ENCODE results near the gene STUM. TPM values are rescaled to one million over a fixed set of nuclear protein-coding genes. Genes with fewer than 3 reads are reported as not detected.

Gene STUM
- polyA plus RNA-seq, 1 experiment, result not detected

- POLR2A ChIA-PET, result no interaction called here
- Histone ChIP-seq H3K4me3 (ENCODE audit: low read depth, low read length) (no peak overlapping the region), H3K27me3 (ENCODE audit: control insufficient read depth, insufficient read depth, low read length) (peaks cover 23% of the 10 kb centered on the region), H3K27ac (ENCODE audit: low read depth, low read length) (no peak overlapping the region), H3K9me3 (ENCODE audit: control insufficient read depth, insufficient read depth, low read length) (no peaks in the 10 kb centered on the region)
- no peak for DNase-seq (ENCODE audit: low read depth, low spot score)
- CTCF ChIA-PET, result interaction anchor here (0.6 to 1.1 kb wide), 2 partner anchors 26 to 247 kb away, joined by 3 to 4 read pairs; no protein-coding TSS in a partner anchor
- TF ChIP-seq CTCF (IDR thresholded peaks at IDR 0.05; ENCODE audit: low read depth, low read length), result no peak
These were observed 51.7 kb downstream of the STUM start for GRCh38 chr1:226600254-226600653.

GRCh38 chr1:226601456-226601855 is 52.9 kb downstream of the STUM start:
- no peak for TF ChIP-seq CTCF (IDR thresholded peaks at IDR 0.05; ENCODE audit: low read depth, low read length)
- POLR2A ChIA-PET, result no interaction called here
- DNase-seq (ENCODE audit: low read depth, low spot score), result no peak
- CTCF ChIA-PET, result interaction anchor here (1.1 kb wide), 1 partner anchor 25 kb away, joined by 3 read pairs; no protein-coding TSS in a partner anchor
- Histone ChIP-seq H3K27ac (ENCODE audit: low read depth, low read length) (no peak overlapping the region), H3K4me3 (ENCODE audit: low read depth, low read length) (no peak overlapping the region), H3K9me3 (ENCODE audit: control insufficient read depth, insufficient read depth, low read length) (no peaks in the 10 kb centered on the region), H3K27me3 (ENCODE audit: control insufficient read depth, insufficient read depth, low read length) (peaks cover 22% of the 10 kb centered on the region)

- no peak overlapping the region for H3K4me3 ChIP-seq (ENCODE audit: low read depth, low read length)
- POLR2A ChIA-PET, result interaction anchor here (0.6 kb wide), 1 partner anchor 69 kb away, joined by 3 read pairs; no protein-coding TSS in a partner anchor
- no peak for TF ChIP-seq CTCF (IDR thresholded peaks at IDR 0.05; ENCODE audit: low read depth, low read length)
- H3K27ac ChIP-seq (ENCODE audit: low read depth, low read length), result peak overlapping the region; percentile 68
- DNase-seq (ENCODE audit: low read depth, low spot score), result peak; percentile 59
- no peaks in the 10 kb centered on the region for H3K9me3 ChIP-seq (ENCODE audit: control insufficient read depth, insufficient read depth, low read length)
- peaks cover 24% of the 10 kb centered on the region for H3K27me3 ChIP-seq (ENCODE audit: control insufficient read depth, insufficient read depth, low read length)
- CTCF ChIA-PET, result interaction anchor here (1.1 to 2.1 kb wide), 4 partner anchors 13 to 226 kb away, joined by 3 to 7 read pairs (median 5); partner anchors contain the start of gene PARP1
These were observed 53.8 kb downstream of the STUM start for GRCh38 chr1:226602186-226603021.

GRCh38 chr1:226603022-226603857 is 54.7 kb downstream of the STUM start:
- no peaks in the 10 kb centered on the region for H3K9me3 ChIP-seq (ENCODE audit: control insufficient read depth, insufficient read depth, low read length)
- CTCF ChIA-PET, result interaction anchor here (1.1 to 2.1 kb wide), 4 partner anchors 13 to 225 kb away, joined by 3 to 7 read pairs (median 5); partner anchors contain the start of gene PARP1
- peaks cover 24% of the 10 kb centered on the region for H3K27me3 ChIP-seq (ENCODE audit: control insufficient read depth, insufficient read depth, low read length)
- peak overlapping the region; percentile 68 for H3K27ac ChIP-seq (ENCODE audit: low read depth, low read length)
- TF ChIP-seq CTCF (IDR thresholded peaks at IDR 0.05; ENCODE audit: low read depth, low read length), result no peak
- POLR2A ChIA-PET, result no interaction called here
- no peak for DNase-seq (ENCODE audit: low read depth, low spot score)
- no peak overlapping the region for H3K4me3 ChIP-seq (ENCODE audit: low read depth, low read length)

Measured in AG04450 (cell line).